Spleen (tissue), 7 donors: ENCODE results near the gene IRX2.

Source experiments
- POLR2AphosphoS5 ChIP-seq, 3 donors: sonication (generic); formaldehyde crosslinking; IDR thresholded peaks; one replicate each; pipeline ENCODE4 v1.5.1; 2017; ENCODE audit warnings: antibody characterized with exemption in 3 of 3
- TF ChIP-seq, protein P1 (sequence below), 11 experiments: fragments of 200-600 bp in 7 of 11; fragments of 450-650 bp in 4 of 11; sonication (generic) in 4 of 11; IDR thresholded peaks in 8 of 11; conservative IDR thresholded peaks in 3 of 11; 1 replicate in 7 of 11; 2 replicates in 4 of 11; pipeline versions ENCODE4 v1.4.0 to v1.8.0; 2016 to 2021; ENCODE audit warnings: antibody characterized with exemption in 11 of 11, inconsistent platforms in 4 of 11, mild to moderate bottlenecking in 1 of 11
- donor health status: DM: no; HTN: no; CAD: no; lungs with moderate emphysema.
- donor health status: DM: no; HTN: no; CAD: no.
- donor health status: DM: no; HTN: no; CAD: no.

- TF ChIP-seq, protein P1, sequence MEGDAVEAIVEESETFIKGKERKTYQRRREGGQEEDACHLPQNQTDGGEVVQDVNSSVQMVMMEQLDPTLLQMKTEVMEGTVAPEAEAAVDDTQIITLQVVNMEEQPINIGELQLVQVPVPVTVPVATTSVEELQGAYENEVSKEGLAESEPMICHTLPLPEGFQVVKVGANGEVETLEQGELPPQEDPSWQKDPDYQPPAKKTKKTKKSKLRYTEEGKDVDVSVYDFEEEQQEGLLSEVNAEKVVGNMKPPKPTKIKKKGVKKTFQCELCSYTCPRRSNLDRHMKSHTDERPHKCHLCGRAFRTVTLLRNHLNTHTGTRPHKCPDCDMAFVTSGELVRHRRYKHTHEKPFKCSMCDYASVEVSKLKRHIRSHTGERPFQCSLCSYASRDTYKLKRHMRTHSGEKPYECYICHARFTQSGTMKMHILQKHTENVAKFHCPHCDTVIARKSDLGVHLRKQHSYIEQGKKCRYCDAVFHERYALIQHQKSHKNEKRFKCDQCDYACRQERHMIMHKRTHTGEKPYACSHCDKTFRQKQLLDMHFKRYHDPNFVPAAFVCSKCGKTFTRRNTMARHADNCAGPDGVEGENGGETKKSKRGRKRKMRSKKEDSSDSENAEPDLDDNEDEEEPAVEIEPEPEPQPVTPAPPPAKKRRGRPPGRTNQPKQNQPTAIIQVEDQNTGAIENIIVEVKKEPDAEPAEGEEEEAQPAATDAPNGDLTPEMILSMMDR (IDR thresholded peaks at IDR 0.05 in 8 of 11, conservative IDR thresholded peaks at IDR 0.05 in 3 of 11): no peak
- TF ChIP-seq POLR2AphosphoS5 (IDR thresholded peaks at IDR 0.05): no peak
These were observed 51.8 kb downstream of the IRX2 start for GRCh38 chr5:2699686-2700085.
